GM21360 (cell line): ENCODE measurements around the gene SUPT4H1.

ENCODE experiments used
- ATAC-seq: cut with Tn5 transposase; IDR thresholded peaks from one replicate; pipeline ENCODE4 v1.9.1; 2021; ENCODE audit warnings: mild to moderate bottlenecking, moderate library complexity; ENCODE audit not compliant: unreplicated experiment

Gene SUPT4H1

DNA sequence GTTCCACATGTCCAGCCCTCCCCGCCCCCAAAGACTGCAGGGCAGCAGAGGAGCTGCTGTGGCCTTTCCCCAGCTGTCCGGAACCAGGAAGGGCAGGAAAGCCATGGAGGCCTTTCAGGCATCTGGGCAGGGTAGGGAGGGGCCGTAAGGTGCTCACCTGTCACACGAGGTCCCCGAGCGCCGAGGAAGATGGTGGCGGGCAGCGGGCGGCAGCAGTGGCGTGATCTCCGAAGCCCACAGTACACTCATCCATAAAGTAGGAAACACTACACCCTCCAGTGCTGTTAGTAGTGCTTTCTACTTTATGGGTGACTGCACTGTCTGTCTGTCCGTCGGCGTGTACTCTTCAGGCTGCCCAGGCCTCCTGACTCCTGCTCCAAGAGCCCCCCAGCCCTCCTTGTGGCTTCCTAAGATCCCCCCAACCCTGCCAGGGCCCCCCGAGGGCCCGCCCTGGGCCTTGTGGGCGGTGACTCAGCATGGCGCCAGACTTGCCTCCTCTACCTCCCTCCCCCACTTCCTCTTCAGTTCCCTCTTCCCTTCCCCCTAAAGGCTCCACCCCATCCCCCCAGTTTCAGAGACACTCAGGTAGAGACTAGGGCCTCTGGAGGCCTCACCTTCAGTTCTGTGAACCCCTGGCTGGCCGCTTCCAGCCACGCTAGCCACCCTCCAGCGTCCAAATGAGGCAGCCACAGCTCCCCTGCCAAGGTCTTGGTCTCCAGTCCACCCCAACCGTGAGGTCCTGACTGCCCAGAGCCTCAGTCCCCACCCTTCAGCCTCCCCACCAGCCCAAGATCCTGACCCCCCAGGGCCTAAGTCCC is 20.8 kb downstream of the SUPT4H1 start:
- ATAC-seq: no peak

DNA sequence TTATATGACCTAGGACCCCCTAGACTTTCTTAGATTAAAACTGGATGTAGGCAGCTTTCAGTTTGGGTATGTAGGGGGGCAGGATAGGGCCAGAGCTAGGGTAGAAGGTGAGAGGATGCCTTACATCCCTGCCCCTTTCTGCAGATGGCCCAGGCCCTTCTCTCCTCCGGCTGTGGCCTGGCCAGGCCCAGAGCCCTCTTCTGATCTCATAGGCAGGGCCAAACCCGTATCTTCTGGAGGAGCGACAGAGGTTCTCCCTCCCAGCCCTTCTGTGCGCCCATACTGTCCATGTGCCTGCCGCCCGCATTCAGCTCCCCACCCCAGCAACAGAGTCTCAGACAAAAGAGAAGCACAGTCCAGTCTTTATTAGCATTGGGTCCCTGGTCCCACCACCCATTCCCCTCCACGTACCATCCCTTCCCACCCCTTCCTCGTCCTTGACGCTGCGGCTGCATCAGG is 21.4 kb downstream of the SUPT4H1 start:
- ATAC-seq: no peak

DNA sequence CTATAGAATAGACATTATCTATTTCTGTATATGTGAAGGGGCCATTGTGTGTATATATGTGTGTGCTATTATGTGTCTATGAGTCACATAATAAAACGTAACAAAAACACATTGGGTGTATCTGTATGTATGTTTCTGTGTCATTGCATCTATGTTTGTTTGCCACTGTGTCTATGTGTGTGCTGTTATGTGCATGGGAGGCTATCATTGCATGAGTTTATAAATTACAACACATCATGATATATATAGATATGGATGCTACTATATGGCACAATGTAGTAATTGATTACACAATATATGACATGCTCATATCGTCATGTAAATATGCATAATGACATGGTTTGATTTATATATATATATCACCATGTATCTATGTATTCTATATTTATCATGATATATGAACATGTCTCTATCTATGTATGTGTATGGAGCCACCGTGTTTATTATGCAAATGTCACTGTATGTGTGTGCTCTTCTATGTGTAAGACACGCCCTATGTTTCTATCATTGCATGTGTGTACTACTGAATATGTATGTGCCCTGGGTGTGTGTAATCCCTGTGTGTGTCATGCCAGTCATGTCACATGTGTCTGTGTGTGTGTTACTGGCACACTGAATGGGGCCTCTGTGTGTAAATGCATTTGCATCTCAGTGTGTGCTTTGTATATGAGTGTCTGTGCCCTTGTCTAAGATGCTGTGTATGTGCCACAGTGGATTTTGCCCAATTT is 22.0 kb downstream of the SUPT4H1 start:
- peak; percentile 8 for ATAC-seq

DNA sequence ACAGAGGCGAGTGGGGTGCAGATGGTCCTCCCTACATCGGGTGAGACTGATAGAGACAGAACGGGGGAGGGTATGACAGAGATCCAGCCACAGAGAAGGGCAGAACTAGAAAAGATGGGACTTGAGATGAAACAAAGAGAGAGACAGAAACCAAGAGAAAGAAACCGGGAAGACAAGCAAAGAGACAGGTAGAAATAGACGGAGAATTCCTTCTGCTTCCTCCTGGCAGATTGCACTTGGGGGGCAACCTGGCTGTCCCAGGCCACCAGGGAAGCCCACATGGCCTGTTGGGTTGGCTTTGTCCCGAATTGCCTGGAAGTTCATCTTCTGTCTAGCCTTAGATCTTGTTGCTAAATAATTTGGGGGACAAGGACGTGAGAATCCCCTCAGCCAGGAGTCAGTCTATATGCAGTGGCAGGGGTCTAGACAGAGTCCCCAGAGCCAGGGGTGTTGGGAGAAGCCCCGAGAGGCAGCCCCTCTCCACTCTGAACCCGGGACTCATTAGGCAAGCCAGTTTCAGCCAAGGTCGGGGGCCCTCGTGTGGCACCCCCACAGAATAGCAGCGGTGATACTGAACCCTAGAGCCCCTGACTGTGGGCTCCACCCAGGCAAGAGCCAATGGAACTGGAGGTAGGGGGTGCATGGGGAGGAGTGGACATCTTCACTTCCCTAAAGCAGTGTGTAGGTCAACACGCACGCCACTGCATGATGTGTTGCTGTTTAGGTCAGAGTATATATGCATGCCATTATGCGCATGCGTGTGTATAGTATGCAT is 22.8 kb downstream of the SUPT4H1 start:
- ATAC-seq: peak; percentile 41

DNA sequence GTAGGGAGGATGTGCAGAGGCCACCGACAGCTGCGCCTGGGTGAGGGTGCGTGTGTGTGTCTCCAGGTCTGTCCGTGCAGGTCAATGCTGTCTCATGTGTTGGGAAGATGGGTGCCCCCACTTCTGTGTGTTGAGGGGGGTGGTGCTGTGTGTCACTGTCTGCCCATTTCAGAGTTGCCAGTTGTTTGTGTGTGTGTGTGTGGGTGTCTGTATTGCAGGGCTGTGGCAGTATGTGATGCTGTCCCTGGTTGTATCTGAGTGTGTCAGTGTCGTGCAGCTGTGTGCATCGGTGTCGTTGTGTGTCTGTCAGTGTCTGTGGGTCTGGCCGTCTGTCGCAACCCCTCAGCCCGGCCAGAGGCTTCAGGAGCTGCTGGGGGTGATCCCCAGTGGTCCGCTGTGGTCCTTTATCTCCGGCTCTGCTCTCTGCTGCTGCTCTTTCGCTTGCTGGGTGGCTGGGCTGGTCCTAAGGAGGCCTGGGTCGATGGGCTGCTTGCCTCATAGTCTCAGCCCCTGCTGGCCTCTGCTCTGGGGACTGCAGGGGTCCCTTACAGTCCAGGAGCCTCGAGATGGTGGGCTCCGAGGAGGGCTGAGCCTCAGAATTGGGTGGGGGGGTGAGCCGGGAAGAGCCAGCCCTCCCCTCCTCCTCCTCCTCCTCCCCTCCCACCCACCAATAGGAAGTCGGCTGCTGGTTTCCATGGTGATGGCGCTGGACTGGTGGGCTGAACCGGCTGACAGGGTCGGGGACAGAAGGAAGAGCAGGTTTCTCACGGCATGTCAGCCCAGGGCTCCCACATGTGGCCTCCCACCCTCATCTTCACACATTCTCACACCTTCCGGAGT is 23.6 kb downstream of the SUPT4H1 start, which contains the start of gene TSPOAP1:
TSS of gene TSPOAP1 (minus strand) at position 601 of the 840 bp plus-strand sequence. CDS start 875 bp downstream, outside the sequence.
- no peak for ATAC-seq

DNA sequence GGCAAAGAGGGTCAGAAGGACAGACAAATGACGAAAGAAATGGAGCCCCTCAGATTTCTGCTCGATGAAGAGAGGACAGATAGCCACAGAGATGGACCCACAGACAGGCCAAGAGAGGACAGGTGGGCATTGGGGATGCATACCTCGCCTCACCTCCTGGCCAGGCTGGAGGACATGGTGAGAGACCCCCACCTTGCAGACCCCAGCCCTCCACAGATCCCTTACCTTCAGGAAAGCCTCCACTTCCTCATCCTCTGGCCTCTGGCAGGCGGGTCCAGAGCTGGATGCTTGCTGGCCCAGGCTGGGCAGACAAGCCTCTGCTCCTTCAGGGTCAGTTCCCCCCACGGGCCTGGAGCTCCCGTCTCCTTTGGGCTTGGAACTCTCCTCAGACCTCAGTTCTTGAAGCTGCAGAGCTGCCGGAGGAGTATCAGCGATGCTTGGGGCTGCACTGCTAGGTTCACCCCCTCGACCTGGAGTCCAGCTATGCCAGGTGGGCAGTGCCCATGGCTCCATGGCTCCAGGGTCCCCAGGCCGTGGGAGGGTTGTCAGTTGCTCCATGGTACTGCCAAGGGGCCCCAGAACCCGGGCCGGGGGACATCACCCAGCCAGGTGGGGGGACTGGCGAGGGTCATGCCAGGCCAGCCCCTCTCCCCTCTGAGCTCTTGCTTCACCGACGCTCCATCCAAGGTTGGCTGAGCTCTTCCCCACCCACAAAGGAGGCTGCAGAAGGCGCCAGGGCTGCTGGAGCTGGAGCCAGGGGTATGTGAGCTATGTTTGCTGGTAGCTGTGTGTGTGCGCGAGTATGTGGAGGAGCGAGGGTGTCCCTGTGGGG is 24.4 kb downstream of the SUPT4H1 start:
- no peak for ATAC-seq

DNA sequence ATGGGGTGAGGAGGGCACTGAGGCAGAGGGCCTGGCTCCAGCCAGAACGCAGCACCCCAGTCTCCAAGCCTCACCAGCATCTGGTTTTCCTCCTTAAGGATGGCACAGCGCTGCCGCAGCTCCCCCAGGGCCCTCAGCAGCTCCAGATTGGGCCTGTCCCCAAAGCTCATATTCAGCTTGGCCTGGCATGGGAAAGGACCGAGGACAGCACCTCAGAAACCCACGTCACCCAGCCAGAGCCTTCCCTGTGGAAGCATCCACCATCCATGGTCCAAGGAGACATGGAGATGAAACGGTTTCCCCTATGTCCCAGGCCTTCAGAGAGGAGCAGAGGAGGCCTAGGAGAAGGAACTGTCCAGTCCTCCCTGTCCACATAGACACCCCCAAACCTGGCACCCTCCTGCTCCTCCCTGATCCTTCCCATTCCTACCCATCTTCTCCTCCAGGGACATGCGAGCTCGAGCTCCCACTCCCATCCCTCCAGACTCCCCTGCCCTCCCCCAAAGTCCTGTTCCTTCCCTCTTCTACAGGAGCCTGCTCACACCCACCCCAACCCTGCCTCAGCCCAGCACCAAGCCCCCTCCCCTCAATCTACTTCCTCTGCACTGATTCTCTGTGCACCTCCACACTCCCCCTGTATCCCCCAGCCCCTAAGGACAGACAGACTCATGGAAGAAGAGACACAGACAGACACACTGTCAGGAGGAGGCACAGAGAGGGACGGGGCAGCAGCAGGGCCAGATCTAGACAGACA is 25.2 kb downstream of the SUPT4H1 start:
- no peak for ATAC-seq

DNA sequence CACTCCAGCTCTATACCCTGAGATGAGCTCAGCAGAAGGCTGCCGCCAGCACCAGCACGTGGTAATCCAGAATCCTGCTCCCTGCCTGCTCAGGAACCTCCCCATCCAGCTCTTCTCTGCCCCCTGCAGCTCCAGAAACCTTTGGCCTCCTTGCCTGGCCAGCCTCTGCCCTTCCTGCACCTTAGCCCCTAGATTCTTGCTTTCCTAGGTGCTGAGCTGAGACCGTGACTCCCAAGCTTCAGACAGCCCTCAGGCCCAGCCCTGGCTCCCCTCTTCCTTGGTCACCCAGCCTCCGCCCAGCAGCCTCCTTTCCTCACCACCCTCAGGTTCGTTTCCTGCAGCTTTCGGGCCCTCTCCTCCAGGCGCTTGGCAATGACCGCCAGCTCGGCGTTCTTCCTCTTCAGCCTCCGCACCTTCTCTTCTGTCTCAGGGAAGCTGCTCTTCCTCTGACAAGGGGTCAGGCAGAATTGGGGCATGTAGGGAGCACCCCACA is 26.0 kb downstream of the SUPT4H1 start:
- no peak for ATAC-seq

DNA sequence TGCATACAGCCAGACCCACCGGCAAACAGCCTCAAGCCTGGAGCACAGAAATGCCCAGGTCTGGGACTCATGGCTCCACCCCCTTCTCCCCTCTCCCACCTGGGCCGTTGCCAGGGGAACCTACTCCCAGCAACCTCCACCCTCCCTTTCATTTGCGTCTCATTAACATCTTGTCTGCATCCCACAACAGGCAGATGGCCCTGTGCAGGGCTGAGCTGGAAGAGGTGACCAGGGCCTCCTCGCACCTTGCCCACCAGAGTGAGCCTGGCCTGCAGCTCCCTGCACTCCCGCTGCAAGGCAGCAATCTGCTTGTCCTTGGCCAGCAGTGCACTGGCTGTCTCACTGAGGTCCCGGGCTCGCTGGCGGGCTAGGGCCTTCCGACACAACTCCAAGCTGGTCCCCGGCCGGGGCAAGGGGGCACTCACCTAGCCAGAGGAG is 26.7 kb downstream of the SUPT4H1 start:
- ATAC-seq: no peak

DNA sequence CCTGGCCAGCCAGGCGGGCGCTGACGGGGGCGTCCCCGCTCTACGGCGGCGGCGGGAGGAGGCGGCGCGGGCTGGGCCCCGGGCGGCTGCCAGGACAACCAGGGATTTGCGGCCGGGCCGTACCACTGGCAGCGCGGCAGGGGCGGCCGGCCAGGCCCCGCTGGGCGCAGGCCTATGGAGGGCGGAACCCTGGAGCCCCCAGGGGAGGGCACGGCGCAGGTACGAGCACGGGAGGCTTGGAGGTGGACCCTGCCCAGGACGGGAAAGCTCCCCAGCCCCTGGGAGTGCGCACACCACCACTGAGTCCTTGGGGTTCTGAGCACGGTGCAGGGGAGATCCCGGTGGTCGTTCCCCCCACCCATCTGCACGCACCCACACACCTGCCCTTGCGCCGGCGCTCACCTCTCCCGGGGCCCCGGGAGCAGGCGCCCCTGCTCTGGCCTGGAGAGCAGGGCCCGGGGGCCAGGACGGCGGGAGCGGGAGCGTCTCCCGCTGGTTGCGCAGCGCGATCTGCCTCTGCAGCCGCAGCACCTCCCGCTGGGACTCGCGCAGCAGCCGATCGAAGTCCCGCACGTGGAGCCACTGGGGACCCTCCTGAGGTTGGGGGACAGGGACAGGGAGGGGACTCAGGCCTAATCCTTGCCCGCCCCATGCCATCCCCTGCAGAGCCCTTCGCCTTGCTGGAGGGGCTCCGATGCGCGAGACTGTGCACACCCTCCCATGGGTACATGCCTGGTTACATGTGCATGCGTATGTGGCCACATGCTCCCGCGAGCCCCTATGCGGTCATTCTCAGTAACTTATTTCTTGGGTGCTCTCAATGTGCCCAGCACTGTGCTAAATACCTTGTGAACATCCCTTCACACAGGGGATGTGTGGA is 27.4 kb downstream of the SUPT4H1 start:
- no peak for ATAC-seq

DNA sequence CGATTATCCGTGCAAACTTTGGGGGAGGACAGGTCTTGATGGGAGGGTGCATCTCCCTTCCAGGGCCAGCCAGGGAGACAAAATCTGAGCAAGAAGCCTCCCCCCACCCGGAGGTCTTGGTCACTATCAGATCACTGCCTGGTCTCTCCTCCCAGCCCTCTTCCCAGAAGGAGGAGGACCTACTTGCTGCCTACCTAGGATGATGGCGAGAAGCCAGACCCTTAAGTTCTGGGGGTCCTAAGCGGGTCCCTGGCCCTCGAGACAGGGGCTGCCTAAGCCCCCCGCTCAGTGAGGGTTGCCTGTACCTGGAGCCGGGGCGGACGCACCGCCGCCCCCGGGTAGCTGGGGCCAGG is 28.0 kb downstream of the SUPT4H1 start:
- ATAC-seq: no peak

DNA sequence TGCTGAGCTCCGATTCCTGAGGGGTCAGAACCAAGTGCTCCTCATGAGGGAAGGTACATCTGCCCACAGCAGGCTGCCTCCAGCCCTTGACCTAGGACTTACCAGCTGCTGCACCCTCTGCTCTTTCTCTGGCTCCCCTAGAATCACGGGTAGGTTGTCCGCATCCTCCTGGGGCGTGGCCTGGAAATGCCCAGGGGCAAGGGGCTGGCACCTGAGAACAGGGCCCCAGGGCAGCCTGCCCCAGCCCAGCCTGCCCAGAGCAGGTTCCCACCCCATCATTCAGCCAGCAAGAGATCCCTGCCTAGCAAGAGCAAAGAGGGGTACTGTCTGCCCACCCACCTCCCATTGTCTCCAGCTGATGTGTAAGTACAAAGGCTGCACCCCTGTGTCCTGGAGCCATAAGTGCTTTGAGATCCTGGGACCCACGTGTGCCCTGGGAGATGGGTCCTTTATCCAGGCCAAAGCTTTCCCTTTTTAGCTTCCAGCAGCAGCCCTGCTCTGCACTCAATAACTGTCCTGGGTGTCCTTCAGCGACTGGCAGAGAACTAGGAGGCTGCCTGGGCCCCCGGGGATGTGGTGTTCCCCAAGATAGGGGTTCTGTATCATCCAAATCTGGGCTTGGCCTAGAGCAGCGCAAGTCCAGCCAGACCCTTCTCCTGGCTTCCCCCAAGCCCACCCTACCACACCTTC is 28.5 kb downstream of the SUPT4H1 start:
- ATAC-seq: no peak

DNA sequence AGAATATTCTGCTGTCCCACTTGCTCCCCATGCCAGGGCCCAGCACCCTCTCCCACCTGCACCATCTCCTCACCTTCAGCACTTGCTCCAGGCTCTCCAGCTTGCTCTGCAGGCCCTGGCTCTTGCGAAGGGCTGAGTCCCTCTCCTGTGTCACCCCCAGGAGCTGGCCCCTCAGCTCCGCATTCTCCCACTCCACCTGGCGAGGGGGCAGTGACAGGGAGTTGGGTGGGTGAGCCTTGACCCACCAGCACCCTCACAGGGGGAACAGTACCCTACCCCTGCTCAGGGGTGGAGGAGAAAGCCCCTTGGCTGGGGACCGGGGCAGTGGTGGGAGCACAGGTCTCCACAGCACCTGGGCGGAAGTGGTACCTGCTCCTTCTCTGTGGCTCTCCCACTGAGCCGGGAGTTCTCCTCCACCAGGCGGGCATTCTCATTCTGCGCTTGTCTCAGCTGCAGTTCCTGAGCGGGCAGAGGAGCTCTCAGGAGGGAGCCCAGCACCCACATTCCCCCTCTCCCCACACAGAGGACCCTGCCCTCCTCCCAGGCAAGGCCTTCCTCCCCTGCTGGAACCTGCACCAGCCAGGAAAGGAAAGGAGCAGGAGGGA is 29.3 kb downstream of the SUPT4H1 start:
- no peak for ATAC-seq

DNA sequence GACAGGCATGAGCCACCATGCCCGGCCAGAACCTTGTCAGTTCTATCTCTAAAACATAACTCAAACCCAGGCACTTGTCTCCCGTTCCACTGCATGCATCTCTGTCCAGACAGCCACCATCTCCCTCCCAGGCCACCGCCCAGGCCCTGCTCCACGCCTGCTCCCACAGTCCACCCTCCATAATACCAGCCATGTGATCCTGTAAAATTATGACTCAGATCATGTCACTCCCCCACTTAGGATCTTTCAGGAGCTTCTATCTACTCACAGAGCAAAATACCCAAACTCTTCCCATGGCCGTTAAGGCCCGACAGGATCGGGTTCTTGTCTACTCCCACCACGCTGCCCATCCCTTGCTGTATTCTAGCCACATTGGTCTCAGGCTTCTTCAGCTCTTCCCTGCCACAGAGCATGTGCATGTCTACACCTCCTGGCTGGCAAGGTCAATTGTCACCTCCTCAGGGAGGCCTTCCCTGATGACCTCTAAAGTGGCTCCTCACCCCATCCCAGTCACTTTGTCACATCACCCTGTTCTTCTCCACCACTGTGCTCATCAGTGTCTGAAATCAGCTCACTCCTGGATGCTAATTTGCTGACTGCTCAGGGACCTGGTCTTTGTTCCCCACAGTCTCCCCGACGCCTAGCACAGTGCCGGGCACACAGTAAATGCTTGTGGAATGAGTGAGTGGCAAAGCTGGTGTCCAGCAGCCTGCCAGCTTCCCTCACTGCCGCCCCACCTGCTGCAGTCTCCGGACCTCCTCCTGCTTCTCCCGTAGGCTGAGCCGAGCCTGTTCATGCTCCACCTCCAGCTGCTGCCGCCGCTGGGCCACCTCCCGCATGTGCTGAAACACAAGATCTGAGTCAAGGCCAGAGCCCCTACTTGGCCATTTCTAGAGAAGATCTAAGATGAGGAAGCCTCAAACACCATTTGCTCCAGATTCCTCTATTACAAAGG is 30.2 kb downstream of the SUPT4H1 start:
- ATAC-seq: no peak

DNA sequence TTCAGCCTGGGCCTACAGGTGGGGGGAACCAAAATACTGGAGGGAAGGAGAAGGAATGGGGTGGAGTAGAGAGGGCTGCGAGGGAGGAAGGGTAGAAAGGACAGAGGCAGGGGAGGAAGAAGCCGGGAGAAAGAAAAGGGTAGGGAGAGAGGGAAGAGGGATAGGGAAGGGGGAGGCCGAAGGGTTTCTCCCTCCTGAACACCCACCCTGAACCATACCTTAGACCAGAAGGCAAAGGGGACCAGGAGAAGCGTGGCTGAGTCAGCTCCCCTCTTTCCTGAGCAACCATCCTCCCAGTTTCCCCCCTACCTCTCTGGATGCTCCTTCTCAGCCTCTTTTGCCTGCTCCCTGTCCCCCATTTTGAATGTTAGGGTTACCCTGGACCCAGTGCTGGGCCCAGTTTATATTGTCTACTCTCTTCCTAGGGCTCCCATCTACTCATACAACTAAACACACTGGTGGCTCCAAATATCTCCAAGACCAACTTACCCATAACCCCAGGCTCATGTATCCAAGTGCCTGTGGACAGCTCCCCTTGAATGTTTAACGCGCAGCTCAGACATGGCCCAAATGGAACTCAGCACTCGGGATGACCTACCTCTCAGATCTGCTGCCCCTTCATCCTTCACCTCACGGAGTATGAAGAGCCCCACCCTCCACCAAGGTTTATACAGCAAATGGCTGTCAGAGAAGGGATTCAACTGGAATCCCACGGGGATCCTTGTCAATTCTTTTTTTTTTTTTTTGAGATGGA is 31.3 kb downstream of the SUPT4H1 start:
- ATAC-seq: no peak
